HepG2 (cell line): ENCODE measurements around the gene RGL3. TPM values are rescaled to one million over a fixed set of nuclear protein-coding genes. Genes with fewer than 3 reads are reported as not detected.

Experiments
- BRCA1 ChIP-seq: sonication (generic); formaldehyde crosslinking; IDR thresholded peaks from 2 replicates; pipeline ENCODE4 v1.4.0; 2020; ENCODE audit warnings: missing genetic modification reagents
- IRF2 ChIP-seq: IDR thresholded peaks from 2 replicates; pipeline ENCODE4 v1.6.1; 2018; ENCODE audit warnings: missing genetic modification reagents, missing compliant biosample characterization
- ISX ChIP-seq: sonication (generic); formaldehyde crosslinking; conservative IDR thresholded peaks from 2 replicates; pipeline ENCODE4 v1.5.0; 2020; ENCODE audit warnings: missing genetic modification reagents
- SP1 ChIP-seq, 2 experiments: fragments of 450-650 bp in 1 of 2; sonication (generic) in 1 of 2; formaldehyde crosslinking in 1 of 2; IDR thresholded peaks; 2 replicates each; pipeline versions ENCODE4 v1.4.0 to v1.6.1; 2016 to 2020; ENCODE audit warnings: missing genetic modification reagents in 1 of 2
- ZBTB21 ChIP-seq: sonication (generic); formaldehyde crosslinking; IDR thresholded peaks from 2 replicates; pipeline ENCODE4 v1.4.0; 2020; ENCODE audit warnings: missing genetic modification reagents
- ZBTB7A ChIP-seq: sonication (generic); formaldehyde crosslinking; IDR thresholded peaks from 2 replicates; pipeline ENCODE4 v1.8.0; 2022; ENCODE audit warnings: mild to moderate bottlenecking, missing genetic modification reagents
- ZBTB8A ChIP-seq: sonication (generic); formaldehyde crosslinking; IDR thresholded peaks from 2 replicates; pipeline ENCODE4 v1.4.0; 2020; ENCODE audit warnings: mild to moderate bottlenecking, low read depth, missing genetic modification reagents, borderline replicate concordance
- ZFP36L2 ChIP-seq: sonication (generic); formaldehyde crosslinking; IDR thresholded peaks from 2 replicates; pipeline ENCODE4 v1.4.0; 2020; ENCODE audit warnings: missing genetic modification reagents
- ZNF451 ChIP-seq: sonication (generic); formaldehyde crosslinking; IDR thresholded peaks from 2 replicates; pipeline ENCODE4 v1.5.0; 2020; ENCODE audit warnings: mild to moderate bottlenecking, missing genetic modification reagents
- ZNF879 ChIP-seq: sonication (generic); formaldehyde crosslinking; IDR thresholded peaks from 2 replicates; pipeline ENCODE4 v1.8.1; 2023; ENCODE audit warnings: missing genetic modification reagents
- polyA plus RNA-seq, 8 experiments: library from polyadenylated mRNA; depleted of rRNA in 3 of 8; stranded (reverse) in 7 of 8; unstranded in 1 of 8; fragments of >200 nt; fragmentation: Illumina TruSeq in 4 of 8; extraction: Trizol in 4 of 8; gene quantifications; 2 replicates each; pipeline versions ENCODE4 v1.2.1 to v1.2.3, GENCODE V29; 2011 to 2016; ENCODE audit warnings: low read depth in 4 of 8, missing spikeins in 1 of 8, mixed read lengths in 1 of 8; ENCODE audit not compliant: insufficient read depth in 1 of 8
- total RNA-seq, 5 experiments: library from RNA; depleted of rRNA; stranded (reverse); fragments of >200 nt; fragmentation: Illumina TruSeq; extraction: Trizol; gene quantifications; 2 replicates each; pipeline ENCODE4 v1.2.3, GENCODE V29; 2016; ENCODE audit warnings: low read depth in 1 of 5
- TF ChIP-seq, protein P1 (sequence below): fragments of 450-650 bp; IDR thresholded peaks from 2 replicates; pipeline ENCODE4 v1.6.1; 2016
- TF ChIP-seq, protein P2 (sequence below): sonication (generic); formaldehyde crosslinking; IDR thresholded peaks from one replicate; pipeline ENCODE4 v1.5.1; 2020; ENCODE audit warnings: mild to moderate bottlenecking, missing genetic modification reagents; ENCODE audit errors: not compliant biosample characterization
- TF ChIP-seq, protein P3 (sequence below): sonication (generic); formaldehyde crosslinking; IDR thresholded peaks from 2 replicates; pipeline ENCODE4 v1.4.0; 2020; ENCODE audit warnings: missing genetic modification reagents
- TF ChIP-seq, protein P4 (sequence below): IDR thresholded peaks from 2 replicates; pipeline ENCODE4 v1.6.1; 2016; ENCODE audit warnings: missing compliant biosample characterization, missing genetic modification reagents, borderline replicate concordance

RGL3 gene
- total and polyA plus RNA-seq, 2 of the 13 experiments (the other 11 are each of a cell fraction or from before 2014, with no cell fraction given) = 4.2 to 7.6 TPM

DNA sequence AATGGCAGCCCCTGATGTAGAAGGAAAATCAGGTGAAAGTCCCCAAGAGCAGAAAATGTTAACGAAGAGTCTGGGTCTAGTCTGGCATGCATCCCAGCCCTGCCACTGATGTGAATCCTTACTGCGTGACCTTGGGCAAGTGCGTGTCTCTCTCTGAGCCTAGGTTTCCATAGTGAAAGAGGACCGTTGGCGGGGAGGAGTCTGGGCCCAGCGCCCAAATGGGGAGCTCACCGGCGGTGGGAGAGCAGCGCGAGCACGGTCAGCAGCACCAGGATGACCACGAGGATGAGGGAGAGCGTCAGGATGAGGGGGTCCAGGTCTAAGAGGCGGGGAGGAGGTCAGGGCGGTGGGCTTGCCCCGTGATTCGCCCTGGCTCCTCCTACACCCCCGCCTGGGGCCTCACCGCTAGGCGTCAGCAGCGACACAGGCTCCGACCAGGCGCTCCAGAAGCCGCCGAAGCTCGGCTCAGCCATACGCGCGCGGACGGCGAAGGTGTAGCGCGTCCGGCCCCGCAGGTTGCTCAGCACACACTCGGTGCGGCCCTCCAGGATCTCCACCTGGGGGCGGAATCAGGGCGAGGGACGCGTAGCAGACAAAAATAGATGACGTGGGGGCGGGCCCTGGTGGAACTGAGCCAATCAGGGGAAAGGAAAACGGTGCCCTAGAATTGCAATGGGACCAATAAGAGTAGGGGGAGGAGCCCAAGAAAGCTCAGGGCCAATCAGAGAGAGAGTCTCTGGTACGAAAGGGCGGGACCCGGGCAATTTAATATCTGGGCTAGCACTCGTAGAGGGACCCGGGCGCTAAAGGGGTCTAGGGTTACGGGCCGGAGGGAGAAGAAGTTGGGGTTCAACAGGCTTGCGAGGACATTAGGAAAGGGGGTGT is 38.2 kb downstream of the RGL3 start (continued):
- TF ChIP-seq, protein P1, sequence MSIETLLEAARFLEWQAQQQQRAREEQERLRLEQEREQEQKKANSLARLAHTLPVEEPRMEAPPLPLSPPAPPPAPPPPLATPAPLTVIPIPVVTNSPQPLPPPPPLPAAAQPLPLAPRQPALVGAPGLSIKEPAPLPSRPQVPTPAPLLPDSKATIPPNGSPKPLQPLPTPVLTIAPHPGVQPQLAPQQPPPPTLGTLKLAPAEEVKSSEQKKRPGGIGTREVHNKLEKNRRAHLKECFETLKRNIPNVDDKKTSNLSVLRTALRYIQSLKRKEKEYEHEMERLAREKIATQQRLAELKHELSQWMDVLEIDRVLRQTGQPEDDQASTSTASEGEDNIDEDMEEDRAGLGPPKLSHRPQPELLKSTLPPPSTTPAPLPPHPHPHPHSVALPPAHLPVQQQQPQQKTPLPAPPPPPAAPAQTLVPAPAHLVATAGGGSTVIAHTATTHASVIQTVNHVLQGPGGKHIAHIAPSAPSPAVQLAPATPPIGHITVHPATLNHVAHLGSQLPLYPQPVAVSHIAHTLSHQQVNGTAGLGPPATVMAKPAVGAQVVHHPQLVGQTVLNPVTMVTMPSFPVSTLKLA = no peak
- TF ChIP-seq, protein P2, sequence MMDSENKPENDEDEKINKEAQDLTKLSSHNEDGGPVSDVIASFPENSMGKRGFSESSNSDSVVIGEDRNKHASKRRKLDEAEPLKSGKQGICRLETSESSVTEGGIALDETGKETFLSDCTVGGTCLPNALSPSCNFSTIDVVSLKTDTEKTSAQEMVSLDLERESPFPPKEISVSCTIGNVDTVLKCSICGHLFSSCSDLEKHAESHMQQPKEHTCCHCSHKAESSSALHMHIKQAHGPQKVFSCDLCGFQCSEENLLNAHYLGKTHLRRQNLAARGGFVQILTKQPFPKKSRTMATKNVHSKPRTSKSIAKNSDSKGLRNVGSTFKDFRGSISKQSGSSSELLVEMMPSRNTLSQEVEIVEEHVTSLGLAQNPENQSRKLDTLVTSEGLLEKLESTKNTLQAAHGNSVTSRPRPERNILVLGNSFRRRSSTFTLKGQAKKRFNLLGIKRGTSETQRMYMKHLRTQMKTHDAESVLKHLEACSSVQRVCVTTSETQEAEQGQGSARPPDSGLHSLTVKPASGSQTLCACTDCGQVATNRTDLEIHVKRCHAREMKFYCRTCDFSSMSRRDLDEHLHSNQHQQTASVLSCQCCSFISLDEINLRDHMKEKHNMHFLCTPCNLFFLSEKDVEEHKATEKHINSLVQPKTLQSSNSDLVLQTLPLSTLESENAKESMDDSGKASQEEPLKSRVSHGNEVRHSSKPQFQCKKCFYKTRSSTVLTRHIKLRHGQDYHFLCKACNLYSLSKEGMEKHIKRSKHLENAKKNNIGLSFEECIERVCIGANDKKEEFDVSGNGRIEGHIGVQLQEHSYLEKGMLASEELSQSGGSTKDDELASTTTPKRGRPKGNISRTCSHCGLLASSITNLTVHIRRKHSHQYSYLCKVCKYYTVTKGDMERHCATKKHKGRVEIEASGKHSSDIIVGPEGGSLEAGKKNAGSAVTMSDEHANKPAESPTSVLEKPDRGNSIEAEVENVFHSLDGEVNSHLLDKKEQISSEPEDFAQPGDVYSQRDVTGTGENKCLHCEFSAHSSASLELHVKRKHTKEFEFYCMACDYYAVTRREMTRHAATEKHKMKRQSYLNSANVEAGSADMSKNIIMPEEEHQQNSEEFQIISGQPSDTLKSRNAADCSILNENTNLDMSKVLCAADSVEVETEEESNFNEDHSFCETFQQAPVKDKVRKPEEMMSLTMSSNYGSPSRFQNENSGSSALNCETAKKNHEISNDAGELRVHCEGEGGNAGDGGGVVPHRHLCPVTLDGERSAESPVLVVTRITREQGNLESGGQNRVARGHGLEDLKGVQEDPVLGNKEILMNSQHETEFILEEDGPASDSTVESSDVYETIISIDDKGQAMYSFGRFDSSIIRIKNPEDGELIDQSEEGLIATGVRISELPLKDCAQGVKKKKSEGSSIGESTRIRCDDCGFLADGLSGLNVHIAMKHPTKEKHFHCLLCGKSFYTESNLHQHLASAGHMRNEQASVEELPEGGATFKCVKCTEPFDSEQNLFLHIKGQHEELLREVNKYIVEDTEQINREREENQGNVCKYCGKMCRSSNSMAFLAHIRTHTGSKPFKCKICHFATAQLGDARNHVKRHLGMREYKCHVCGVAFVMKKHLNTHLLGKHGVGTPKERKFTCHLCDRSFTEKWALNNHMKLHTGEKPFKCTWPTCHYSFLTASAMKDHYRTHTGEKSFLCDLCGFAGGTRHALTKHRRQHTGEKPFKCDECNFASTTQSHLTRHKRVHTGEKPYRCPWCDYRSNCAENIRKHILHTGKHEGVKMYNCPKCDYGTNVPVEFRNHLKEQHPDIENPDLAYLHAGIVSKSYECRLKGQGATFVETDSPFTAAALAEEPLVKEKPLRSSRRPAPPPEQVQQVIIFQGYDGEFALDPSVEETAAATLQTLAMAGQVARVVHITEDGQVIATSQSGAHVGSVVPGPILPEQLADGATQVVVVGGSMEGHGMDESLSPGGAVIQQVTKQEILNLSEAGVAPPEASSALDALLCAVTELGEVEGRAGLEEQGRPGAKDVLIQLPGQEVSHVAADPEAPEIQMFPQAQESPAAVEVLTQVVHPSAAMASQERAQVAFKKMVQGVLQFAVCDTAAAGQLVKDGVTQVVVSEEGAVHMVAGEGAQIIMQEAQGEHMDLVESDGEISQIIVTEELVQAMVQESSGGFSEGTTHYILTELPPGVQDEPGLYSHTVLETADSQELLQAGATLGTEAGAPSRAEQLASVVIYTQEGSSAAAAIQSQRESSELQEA (CRISPR knock-in tag) = peak; percentile 24
- no peak for TF ChIP-seq ISX
- TF ChIP-seq ZFP36L2 (CRISPR knock-in tag) = no peak
- no peak for TF ChIP-seq BRCA1 (CRISPR knock-in tag)
- TF ChIP-seq ZBTB8A (CRISPR knock-in tag) = no peak
- TF ChIP-seq, protein P3, sequence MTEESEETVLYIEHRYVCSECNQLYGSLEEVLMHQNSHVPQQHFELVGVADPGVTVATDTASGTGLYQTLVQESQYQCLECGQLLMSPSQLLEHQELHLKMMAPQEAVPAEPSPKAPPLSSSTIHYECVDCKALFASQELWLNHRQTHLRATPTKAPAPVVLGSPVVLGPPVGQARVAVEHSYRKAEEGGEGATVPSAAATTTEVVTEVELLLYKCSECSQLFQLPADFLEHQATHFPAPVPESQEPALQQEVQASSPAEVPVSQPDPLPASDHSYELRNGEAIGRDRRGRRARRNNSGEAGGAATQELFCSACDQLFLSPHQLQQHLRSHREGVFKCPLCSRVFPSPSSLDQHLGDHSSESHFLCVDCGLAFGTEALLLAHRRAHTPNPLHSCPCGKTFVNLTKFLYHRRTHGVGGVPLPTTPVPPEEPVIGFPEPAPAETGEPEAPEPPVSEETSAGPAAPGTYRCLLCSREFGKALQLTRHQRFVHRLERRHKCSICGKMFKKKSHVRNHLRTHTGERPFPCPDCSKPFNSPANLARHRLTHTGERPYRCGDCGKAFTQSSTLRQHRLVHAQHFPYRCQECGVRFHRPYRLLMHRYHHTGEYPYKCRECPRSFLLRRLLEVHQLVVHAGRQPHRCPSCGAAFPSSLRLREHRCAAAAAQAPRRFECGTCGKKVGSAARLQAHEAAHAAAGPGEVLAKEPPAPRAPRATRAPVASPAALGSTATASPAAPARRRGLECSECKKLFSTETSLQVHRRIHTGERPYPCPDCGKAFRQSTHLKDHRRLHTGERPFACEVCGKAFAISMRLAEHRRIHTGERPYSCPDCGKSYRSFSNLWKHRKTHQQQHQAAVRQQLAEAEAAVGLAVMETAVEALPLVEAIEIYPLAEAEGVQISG (CRISPR knock-in tag) = peak; percentile 76
- TF ChIP-seq, protein P4, sequence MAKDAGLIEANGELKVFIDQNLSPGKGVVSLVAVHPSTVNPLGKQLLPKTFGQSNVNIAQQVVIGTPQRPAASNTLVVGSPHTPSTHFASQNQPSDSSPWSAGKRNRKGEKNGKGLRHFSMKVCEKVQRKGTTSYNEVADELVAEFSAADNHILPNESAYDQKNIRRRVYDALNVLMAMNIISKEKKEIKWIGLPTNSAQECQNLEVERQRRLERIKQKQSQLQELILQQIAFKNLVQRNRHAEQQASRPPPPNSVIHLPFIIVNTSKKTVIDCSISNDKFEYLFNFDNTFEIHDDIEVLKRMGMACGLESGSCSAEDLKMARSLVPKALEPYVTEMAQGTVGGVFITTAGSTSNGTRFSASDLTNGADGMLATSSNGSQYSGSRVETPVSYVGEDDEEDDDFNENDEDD (CRISPR knock-in tag) = peak; percentile 92
- no peak for TF ChIP-seq SP1 (IDR thresholded peaks at IDR 0.05)
- TF ChIP-seq SP1 (CRISPR knock-in tag; IDR thresholded peaks at IDR 0.05) = peak; percentile 82
- TF ChIP-seq ZBTB7A = peak; percentile 77; the same call in 1 of the 2 replicates
- TF ChIP-seq IRF2 = peak; percentile 85; the same call in 1 of the 2 replicates
- TF ChIP-seq ZNF451 (CRISPR knock-in tag) = 0 out of 2 replicates have a peak, but pooled peaks have one; percentile 54
- TF ChIP-seq ZBTB21 (CRISPR knock-in tag) = no peak
- no peak for TF ChIP-seq ZNF879 (CRISPR knock-in tag)
